Activated T-cell treated with anti-CD3 and anti-CD28 coated beads, Interleukin-2, amount 50 U/mL, for 24 hours (primary cell): ENCODE results near the gene TMED1.
A peak's percentile ranks its signal among the peaks of the same experiment; 100 is the strongest.
"Not testable (repeated sequence)": the region's sequence is repeated elsewhere in the genome, so short reads cannot be mapped to it uniquely, and the experiment has no call there.

ENCODE experiments used
- DNase-seq: peaks from one replicate; pipeline ENCODE4 v3.0.0-alpha.2; 2020
- H3K27ac Mint-ChIP-seq: 2 replicates; pipeline ENCODE4 v1.8.0; 2020; ENCODE audit warnings: mild to moderate bottlenecking, mixed read lengths
- H3K27me3 Mint-ChIP-seq: 2 replicates; pipeline ENCODE4 v1.8.0; 2020; ENCODE audit warnings: mixed read lengths
- H3K36me3 Mint-ChIP-seq: 2 replicates; pipeline ENCODE4 v1.8.0; 2020; ENCODE audit warnings: low read depth, mixed read lengths
- H3K4me1 Mint-ChIP-seq: 2 replicates; pipeline ENCODE4 v1.8.0; 2020; ENCODE audit warnings: low read depth, mixed read lengths
- H3K4me3 Mint-ChIP-seq: 2 replicates; pipeline ENCODE4 v1.8.0; 2020; ENCODE audit warnings: mild to moderate bottlenecking, moderate library complexity, mixed read lengths
- H3K9me3 Mint-ChIP-seq: 2 replicates; pipeline ENCODE4 v1.8.0; 2020; ENCODE audit warnings: mixed read lengths

Gene TMED1

GRCh38 chr19:10835754-10836478, at the start of gene TMED1:
TSS of gene TMED1 (minus strand) at chr19:10836212. CDS start at chr19:10836191, 21 bp downstream.
- H3K4me3 Mint-ChIP-seq: peak within 1 kb of the TSS; percentile 94
- no peaks in the 10 kb centered on the region for H3K27me3 Mint-ChIP-seq
- peak; percentile 94 for DNase-seq
- peaks cover 49% of the 10 kb centered on the region for H3K36me3 Mint-ChIP-seq
- peak within 1 kb of the TSS; percentile 100 for H3K27ac Mint-ChIP-seq
- peaks cover 20% of the 10 kb centered on the region for H3K4me1 Mint-ChIP-seq
- peaks cover 16% of the 10 kb centered on the region for H3K9me3 Mint-ChIP-seq

GRCh38 chr19:10885201-10886169, 49.5 kb upstream of the TMED1 start:
- Mint-ChIP-seq H3K9me3 (no peaks in the 10 kb centered on the region), H3K4me1 (peaks cover 3% of the 10 kb centered on the region), H3K27me3 (no peaks in the 10 kb centered on the region), H3K36me3 (peaks cover 10% of the 10 kb centered on the region), H3K4me3 (no peak overlapping the region), H3K27ac (no peak overlapping the region)
- DNase-seq: no peak

GRCh38 chr19:10884274-10884673, 48.3 kb upstream of the TMED1 start:
- peaks cover 9% of the 10 kb centered on the region for H3K4me1 Mint-ChIP-seq
- no peaks in the 10 kb centered on the region for H3K27me3 Mint-ChIP-seq
- no peak for DNase-seq
- no peak overlapping the region for H3K27ac Mint-ChIP-seq
- peaks cover 18% of the 10 kb centered on the region for H3K36me3 Mint-ChIP-seq
- H3K4me3 Mint-ChIP-seq: no peak overlapping the region
- H3K9me3 Mint-ChIP-seq: no peaks in the 10 kb centered on the region

GRCh38 chr19:10882108-10882457, 46.1 kb upstream of the TMED1 start:
- H3K4me3 Mint-ChIP-seq: no peak overlapping the region
- no peaks in the 10 kb centered on the region for H3K9me3 Mint-ChIP-seq
- DNase-seq: no peak
- no peaks in the 10 kb centered on the region for H3K27me3 Mint-ChIP-seq
- H3K4me1 Mint-ChIP-seq: peaks cover 26% of the 10 kb centered on the region
- peaks cover 19% of the 10 kb centered on the region for H3K36me3 Mint-ChIP-seq
- H3K27ac Mint-ChIP-seq: no peak overlapping the region

- no peak for DNase-seq
- no peaks in the 10 kb centered on the region for H3K9me3 Mint-ChIP-seq
- H3K27ac Mint-ChIP-seq: no peak overlapping the region
- H3K36me3 Mint-ChIP-seq: peaks cover 23% of the 10 kb centered on the region
- H3K4me1 Mint-ChIP-seq: peaks cover 31% of the 10 kb centered on the region
- no peak overlapping the region for H3K4me3 Mint-ChIP-seq
- H3K27me3 Mint-ChIP-seq: no peaks in the 10 kb centered on the region
Observed at GRCh38 chr19:10881403-10882107, 45.5 kb upstream of the TMED1 start.

- Mint-ChIP-seq H3K9me3 (no peaks in the 10 kb centered on the region), H3K27me3 (no peaks in the 10 kb centered on the region), H3K36me3 (peaks cover 36% of the 10 kb centered on the region), H3K4me3 (no peak overlapping the region), H3K4me1 (peaks cover 39% of the 10 kb centered on the region), H3K27ac (peak overlapping the region; percentile 89)
- DNase-seq: no peak
Observed at GRCh38 chr19:10878253-10878652, 42.2 kb upstream of the TMED1 start.

GRCh38 chr19:10877608-10878007, 41.6 kb upstream of the TMED1 start:
- peaks cover 42% of the 10 kb centered on the region for H3K36me3 Mint-ChIP-seq
- peak overlapping the region; percentile 89 for H3K27ac Mint-ChIP-seq
- H3K4me3 Mint-ChIP-seq, H3K9me3 Mint-ChIP-seq, H3K27me3 Mint-ChIP-seq, DNase-seq: not testable (repeated sequence)
- H3K4me1 Mint-ChIP-seq: peaks cover 45% of the 10 kb centered on the region

GRCh38 chr19:10876459-10877240, 40.6 kb upstream of the TMED1 start:
- Mint-ChIP-seq H3K4me3 (no peak overlapping the region), H3K36me3 (peaks cover 40% of the 10 kb centered on the region), H3K9me3 (no peaks in the 10 kb centered on the region), H3K27ac (peak overlapping the region; percentile 73), H3K27me3 (no peaks in the 10 kb centered on the region), H3K4me1 (peaks cover 48% of the 10 kb centered on the region)
- DNase-seq: no peak

- DNase-seq: no peak
- Mint-ChIP-seq H3K36me3 (peaks cover 27% of the 10 kb centered on the region), H3K4me3 (peak overlapping the region; percentile 50), H3K27me3 (no peaks in the 10 kb centered on the region), H3K4me1 (peaks cover 46% of the 10 kb centered on the region), H3K27ac (no peak overlapping the region), H3K9me3 (no peaks in the 10 kb centered on the region)
Observed at GRCh38 chr19:10874024-10874423, 38.0 kb upstream of the TMED1 start.

- peaks cover 40% of the 10 kb centered on the region for H3K4me1 Mint-ChIP-seq
- H3K27ac Mint-ChIP-seq: peak overlapping the region; percentile 90
- no peaks in the 10 kb centered on the region for H3K27me3 Mint-ChIP-seq
- peaks cover 26% of the 10 kb centered on the region for H3K36me3 Mint-ChIP-seq
- H3K9me3 Mint-ChIP-seq: no peaks in the 10 kb centered on the region
- DNase-seq: peak; percentile 66
- peak overlapping the region; percentile 81 for H3K4me3 Mint-ChIP-seq
Observed at GRCh38 chr19:10872546-10873107, 36.6 kb upstream of the TMED1 start.

GRCh38 chr19:10871711-10872545, 35.9 kb upstream of the TMED1 start:
- no peaks in the 10 kb centered on the region for H3K27me3 Mint-ChIP-seq
- H3K27ac Mint-ChIP-seq: peak overlapping the region; percentile 90
- DNase-seq: peak; percentile 71
- H3K4me1 Mint-ChIP-seq: peaks cover 37% of the 10 kb centered on the region
- H3K36me3 Mint-ChIP-seq: peaks cover 24% of the 10 kb centered on the region
- no peaks in the 10 kb centered on the region for H3K9me3 Mint-ChIP-seq
- peak overlapping the region; percentile 81 for H3K4me3 Mint-ChIP-seq

- peak; percentile 100 for DNase-seq
- peaks cover 28% of the 10 kb centered on the region for H3K4me1 Mint-ChIP-seq
- peak within 1 kb of the TSS; percentile 81 for H3K4me3 Mint-ChIP-seq
- H3K27me3 Mint-ChIP-seq: no peaks in the 10 kb centered on the region
- H3K36me3 Mint-ChIP-seq: peaks cover 19% of the 10 kb centered on the region
- H3K9me3 Mint-ChIP-seq: no peaks in the 10 kb centered on the region
- peak within 1 kb of the TSS; percentile 91 for H3K27ac Mint-ChIP-seq
Observed at GRCh38 chr19:10870955-10871603, 35.1 kb upstream of the TMED1 start, which contains the start of gene CARM1. TSS of gene CARM1 (plus strand) at chr19:10871553. CDS start at chr19:10871703, 150 bp downstream.
